NCI-H1092 (cell line): ENCODE measurements around the gene ECSIT.

ENCODE experiments used
- DNase-seq: peaks from one replicate; lab custom pipeline; 2025; lab: John Stamatoyannopoulos, UW

ECSIT gene

GRCh38 chr19:11550265-11550664, 21.3 kb upstream of the ECSIT start:
- no peak for DNase-seq

DNA sequence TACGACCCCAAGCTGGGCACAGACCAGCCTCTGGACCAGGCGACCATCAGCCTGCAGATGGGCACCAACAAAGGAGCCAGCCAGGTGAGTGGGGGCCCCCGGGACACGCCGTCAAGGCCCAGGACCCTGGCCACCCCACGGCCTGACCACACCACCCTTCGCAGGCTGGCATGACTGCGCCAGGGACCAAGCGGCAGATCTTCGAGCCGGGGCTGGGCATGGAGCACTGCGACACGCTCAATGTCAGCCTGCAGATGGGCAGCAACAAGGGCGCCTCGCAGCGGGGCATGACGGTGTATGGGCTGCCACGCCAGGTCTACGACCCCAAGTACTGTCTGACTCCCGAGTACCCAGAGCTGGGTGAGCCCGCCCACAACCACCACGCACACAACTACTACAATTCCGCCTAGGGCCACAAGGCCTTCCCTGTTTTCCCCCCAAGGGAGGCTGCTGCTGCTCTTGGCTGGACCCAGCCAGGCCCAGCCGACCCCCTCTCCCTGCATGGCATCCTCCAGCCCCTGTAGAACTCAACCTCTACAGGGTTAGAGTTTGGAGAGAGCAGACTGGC, 20.5 kb upstream of the ECSIT start:
- DNase-seq: no peak

DNA sequence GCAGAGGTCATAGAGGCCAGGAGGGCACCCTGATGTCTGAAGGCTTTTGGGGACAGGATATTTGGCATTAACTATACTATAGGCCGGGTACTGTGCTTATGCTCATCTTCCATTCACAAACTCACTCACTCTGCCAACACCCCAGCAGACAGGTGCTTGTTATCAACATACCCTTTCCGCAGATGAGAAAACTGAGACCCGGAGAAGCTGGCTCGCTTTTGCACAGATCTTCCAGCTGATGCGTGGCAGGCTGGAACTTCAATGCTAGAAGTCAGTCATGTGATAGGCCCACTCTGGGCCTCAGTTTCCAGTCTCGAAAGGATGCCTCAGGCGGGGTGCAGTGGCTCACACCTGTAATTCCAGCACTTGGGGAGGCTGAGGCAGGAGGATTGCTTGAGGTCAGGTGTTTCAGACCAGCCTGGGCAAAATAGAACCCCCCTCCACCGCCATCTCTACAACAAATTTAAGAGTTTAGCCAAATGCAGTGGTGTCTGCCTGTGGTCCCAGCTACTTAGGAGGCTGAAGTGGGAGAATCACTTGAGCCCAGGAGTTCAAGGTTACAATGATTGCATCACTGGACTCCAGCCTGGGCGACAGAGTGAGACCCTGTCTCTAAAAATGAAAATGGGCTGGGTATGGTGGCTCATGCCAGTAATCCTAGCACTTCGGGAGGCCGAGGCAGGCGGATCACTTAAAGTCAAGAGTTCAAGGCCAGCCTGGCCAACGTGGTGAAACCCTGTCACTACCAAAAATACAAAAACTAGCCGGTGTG, 19.2 kb upstream of the ECSIT start:
- no peak for DNase-seq

DNA sequence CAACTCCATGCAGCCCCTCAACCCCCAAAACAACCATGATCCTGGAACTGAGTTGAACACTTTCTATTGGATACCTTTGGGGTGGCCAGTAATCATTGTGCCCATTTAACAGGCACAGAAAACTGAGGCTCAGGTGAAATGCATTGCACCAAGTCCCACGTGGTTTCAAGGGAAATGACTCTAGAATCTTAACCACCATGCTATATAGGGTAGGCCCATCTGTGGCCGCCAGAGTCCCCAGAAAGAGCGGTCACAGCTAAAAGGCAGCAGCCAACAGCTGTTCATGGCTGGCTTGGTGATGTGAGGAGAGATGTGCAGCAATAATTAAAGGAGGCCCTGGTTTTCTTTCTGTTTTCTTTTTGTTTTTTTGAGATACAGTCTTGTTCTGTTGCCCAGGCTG, 12.3 kb upstream of the ECSIT start:
- no peak for DNase-seq

DNA sequence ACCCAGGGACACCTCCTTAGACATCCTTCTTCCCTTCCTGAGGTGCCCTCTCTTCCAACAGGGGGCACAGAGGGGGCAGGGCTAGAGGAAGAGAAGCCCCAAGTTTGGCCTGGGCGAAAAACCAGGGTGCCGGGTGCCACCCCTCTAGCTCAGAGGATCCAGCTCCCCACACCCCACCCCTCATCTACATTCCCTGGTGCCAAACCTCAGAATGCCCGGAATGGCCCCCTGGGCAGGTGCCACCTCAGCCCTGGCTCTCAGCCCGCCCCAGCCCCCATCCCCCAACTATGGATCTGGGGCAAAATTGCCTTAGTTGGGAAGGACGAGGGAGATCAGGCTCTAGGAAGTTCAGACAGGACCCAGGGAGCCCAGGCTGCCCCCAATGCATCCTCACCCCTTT, 11.7 kb upstream of the ECSIT start:
- DNase-seq: no peak

DNA sequence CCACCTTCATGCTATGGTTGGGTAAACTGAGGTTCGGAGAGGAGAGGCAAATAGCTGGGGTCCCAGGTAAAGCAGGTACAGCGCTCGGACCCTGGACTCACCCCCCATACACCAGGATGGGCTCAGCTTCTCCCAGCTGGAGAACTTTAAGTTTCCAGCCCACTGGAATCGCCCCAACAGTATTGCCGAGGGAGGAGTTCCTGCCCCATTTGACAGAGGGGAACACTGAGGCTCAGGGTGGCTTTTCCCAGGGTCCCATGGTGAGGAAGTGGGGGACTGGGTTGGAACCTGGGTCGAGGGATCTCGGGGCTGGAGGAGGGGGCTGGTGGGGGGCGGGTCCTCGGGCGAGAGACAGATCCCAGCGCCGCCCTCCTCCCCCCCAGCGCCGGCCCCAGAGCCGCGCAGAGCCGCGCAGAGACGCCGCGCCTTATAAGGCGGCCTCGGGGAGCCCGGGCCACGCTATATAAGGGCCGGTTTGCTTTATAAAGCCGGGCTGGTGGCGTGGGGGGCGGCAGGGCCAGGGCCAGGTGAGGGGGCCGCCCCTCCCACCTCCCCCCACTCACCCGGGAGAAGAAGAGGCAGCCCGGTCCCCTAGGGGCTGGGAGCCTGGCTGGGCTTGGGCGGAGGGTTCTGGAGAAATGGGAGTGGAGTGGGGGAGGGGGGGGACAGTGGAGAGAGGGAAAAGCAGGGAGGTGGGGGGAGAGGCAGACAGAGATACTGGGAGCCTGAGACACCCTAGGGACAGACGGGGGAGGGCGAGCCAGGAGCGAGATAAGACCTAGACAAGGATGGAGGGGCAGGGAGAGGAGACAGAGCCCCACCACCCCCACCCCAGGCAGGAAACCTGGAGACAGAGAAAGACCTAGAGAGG, 10.8 kb upstream of the ECSIT start:
- no peak for DNase-seq

GRCh38 chr19:11538232-11539036, 9.5 kb upstream of the ECSIT start, which contains the start of gene CNN1:
Gene CNN1 (plus strand): TSS chr19:11538851. CDS start chr19:11538928, 77 bp downstream.
- no peak for DNase-seq

DNA sequence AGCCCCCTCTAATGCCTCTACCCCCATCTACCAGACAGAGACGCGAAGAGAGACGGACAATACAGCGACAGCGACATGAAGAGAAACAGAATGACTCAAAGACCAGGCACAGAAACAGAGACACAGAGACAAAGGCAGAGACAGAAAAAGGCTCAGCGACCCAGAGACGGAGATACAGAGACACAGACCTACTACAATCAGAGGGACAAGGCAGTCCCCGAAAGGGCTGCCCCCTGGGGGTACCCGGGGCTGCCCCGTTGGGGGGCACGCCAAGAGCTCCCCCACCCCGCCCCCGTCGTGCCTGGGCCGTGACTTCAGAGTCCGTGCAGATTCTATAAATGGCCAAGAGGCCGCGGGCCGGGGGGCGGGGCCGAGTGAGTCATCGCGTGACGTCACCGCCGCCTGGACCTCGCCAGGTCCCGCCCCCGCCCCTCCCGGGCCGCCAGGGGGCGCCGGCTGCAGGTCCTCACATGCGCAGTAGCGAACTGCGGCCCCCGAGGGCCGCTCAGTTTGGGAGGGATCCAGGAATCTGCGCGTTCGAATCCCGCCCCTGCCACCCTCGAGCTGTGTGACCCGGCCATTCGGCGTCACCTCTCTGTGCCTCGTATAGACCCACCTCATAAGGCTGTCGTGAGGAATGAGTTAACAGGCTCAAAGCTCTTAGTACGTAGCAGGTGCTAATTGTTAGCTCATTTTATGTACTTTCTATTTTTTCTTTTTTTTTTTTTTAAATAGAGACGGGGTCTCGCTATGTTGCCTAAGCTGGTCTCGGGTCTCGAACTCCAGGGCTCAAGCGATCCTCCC, 7.1 kb upstream of the ECSIT start:
- peak; percentile 69 for DNase-seq

DNA sequence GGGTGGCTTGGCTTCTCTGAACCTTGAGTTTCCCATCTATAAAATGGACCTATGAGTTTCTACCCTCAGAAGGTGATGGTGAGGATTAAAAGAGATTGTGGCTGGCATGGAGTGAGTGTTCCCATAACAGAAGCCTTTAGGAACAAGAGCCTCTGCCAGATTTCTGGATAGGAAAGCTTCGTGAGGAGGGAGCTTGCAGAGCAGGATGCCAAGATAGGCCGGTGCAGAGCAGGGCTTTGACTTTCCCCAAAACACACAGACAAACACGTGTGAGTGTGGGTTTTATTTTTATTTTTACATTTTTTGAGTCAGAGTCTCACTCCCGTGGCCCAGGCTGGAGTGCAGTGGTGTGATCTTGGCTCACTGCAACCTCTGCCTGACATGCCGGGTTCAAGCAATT, 6.0 kb upstream of the ECSIT start:
- DNase-seq: no peak

DNA sequence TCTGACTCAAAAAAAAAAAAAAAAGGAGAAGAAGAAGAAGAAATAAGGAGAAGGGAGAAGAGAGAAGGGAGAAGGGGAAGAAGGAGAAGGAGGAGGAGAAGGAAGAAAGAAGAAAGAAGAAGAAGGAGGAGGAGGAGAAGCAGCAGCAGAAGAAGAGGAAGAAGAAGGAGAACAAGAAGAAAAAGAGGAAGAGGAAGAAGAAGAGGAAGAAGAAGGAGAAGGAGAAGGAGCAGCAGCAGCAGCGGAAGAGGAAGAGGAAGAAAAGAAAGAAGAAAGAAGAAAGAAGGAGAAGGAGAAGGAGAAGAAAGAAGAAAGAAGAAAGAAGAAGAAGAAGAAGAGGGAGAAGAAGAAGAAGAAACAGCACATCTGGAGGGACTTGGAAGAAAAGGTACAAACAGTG, 5.6 kb upstream of the ECSIT start:
- no peak for DNase-seq

DNA sequence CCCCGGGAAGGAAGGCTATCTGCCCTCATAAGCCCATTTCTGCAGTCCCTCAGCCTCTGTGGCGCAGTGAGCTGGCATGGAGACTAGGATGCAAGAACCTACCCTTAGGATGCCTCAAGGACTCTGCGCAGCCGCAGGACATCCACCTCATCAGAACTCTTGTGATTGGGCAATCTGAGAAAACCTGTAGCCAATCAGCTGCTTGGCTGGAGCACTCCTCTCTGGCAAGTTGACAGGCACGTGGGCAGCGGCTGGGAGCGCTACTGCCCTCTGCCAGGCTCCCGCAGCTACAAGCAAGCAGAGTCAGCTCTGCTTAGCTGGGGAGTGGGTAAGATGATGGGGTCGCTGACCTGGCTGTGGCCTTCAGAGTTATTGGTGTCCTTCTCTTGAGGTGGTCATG, 1.5 kb upstream of the ECSIT start:
- DNase-seq: peak; percentile 94

- DNase-seq: no peak
Measured at GRCh38 chr19:11519138-11519537, 9.8 kb downstream of the ECSIT start.

GRCh38 chr19:11513946-11514345, 15.0 kb downstream of the ECSIT start:
- no peak for DNase-seq

- DNase-seq: no peak
Measured at GRCh38 chr19:11510444-11510843, 18.5 kb downstream of the ECSIT start.

GRCh38 chr19:11507370-11508078, 21.4 kb downstream of the ECSIT start:
- no peak for DNase-seq

GRCh38 chr19:11506967-11507366, 22.0 kb downstream of the ECSIT start:
- no peak for DNase-seq

DNA sequence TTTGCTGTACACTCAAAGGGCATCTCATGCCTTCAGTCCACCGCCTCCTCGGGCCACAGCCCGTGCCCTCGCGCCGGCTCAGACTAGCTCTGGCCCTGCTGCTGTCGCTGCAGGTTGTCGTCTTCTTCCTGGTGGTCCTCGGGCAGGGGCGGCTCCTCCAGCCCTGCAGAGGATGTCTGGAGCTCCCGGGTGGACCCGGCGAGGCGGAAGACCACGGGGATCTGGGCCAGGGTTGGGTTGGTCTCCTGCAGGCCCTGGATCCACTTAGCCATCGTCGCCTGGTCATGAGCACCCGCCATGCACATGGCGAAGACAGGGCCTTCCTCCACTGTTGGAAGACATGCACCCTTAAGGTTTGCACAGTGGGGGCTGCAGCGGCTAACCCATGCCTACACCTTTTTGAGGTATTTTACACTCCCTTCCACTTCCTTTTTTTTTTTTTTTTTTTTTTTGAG, 22.8 kb downstream of the ECSIT start:
- DNase-seq: no peak

DNA sequence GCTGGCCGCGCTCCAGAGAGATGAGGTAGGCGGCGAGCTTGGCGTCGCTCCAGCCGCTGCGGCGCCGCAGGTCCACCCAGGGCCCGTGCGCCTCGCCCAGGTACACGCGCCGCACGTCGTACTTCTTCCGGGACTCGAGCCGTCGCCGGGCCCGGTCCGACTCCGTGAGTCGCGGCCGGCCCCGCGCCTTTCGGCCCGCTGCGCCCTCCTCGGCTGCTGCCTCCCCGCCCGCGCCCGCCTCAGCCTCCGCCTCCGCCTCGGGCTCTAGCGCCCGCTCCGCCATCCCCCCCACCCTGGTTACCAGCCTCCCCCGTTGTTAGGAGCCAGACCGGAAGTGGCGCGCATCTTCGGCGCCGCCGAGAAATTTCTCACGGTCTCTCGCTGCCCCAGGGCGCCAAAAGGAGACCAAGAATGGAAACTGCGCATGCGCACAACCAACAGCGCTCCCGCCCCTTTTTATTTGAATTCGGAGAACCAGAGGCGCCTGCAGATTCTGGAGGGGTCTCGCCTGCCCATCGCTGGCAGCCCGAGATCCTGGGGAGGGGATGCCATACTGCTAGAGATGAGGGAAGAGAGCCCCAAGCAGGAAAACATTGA, 23.3 kb downstream of the ECSIT start, which contains the start of gene ZNF653:
Gene ZNF653, minus strand, starts transcription at position 336 of the 597 bp plus-strand sequence. Its CDS starts 53 bp downstream, at position 283.
- DNase-seq: peak; percentile 95

GRCh38 chr19:11505032-11505503, 23.9 kb downstream of the ECSIT start:
- peak; percentile 92 for DNase-seq
